Breast epithelium (tissue), 3 donors: ENCODE measurements around the gene FAM174B.
A peak's percentile ranks its signal among the peaks of the same experiment; 100 is the strongest.

Experiments
- CTCF ChIP-seq, 3 donors: fragments of 450-650 bp; IDR thresholded peaks; one replicate each; pipeline ENCODE4 v1.5.1; 2016 to 2017; ENCODE audit warnings: antibody characterized with exemption in 3 of 3, mild to moderate bottlenecking in 3 of 3, moderate library complexity in 3 of 3
- POLR2A ChIP-seq: fragments of 450-650 bp; IDR thresholded peaks from one replicate; pipeline ENCODE4 v1.6.1; 2016; ENCODE audit warnings: antibody characterized with exemption, mild to moderate bottlenecking, moderate library complexity
- POLR2AphosphoS5 ChIP-seq, 3 donors: sonication (generic); formaldehyde crosslinking; IDR thresholded peaks; one replicate each; pipeline ENCODE4 v1.6.1; 2017; ENCODE audit warnings: antibody characterized with exemption in 3 of 3

GRCh38 chr15:92645051-92645631 is 10.4 kb downstream of the FAM174B start:
- TF ChIP-seq POLR2A (no peak), CTCF (IDR thresholded peaks at IDR 0.05) (no peak), POLR2AphosphoS5 (IDR thresholded peaks at IDR 0.05) (peak in 1 of 3 donors; percentile 20)
